Naive thymus-derived CD8-positive, alpha-beta T cell (primary cell): Measurements from ENCODE around the gene N4BP2L2. TPM values are rescaled to one million over a fixed set of nuclear protein-coding genes. Genes with fewer than 3 reads are reported as not detected.

Experiments
- ATAC-seq, 2 donors: fragments of 150-1000 bp; cut with Tn5 transposase in 1 of 2; sonication (Bioruptor Pico), chemical (Tn5 transposase) in 1 of 2; 1 replicate in 1 of 2; 2 replicates in 1 of 2; pipeline ENCODE4 v1.10.0; 2021; ENCODE audit warnings: mild to moderate bottlenecking in 2 of 2, moderate library complexity in 2 of 2
- POLR2A ChIA-PET: fragments of 350-600 bp; sonication (Branson Sonifier 250); formaldehyde crosslinking; loops from one replicate; lab custom pipeline; 2021; ENCODE audit warnings: antibody characterized with exemption; lab: Charles Lee
- DNase-seq, 10 donors: peaks; one replicate each; pipeline versions ENCODE4 v3.0.0 to v3.0.0-alpha.2; 2020 to 2022
- H3K27ac Mint-ChIP-seq, 10 donors: one replicate each; pipeline ENCODE4 v1.8.0; 2020 to 2022; ENCODE audit warnings: mild to moderate bottlenecking in 10 of 10, mixed read lengths in 10 of 10, moderate library complexity in 4 of 10, inconsistent platforms in 1 of 10
- H3K27me3 Mint-ChIP-seq, 5 donors: one replicate each; pipeline ENCODE4 v1.8.0; 2021 to 2022; ENCODE audit warnings: mixed read lengths in 5 of 5
- H3K36me3 Mint-ChIP-seq, 3 donors: one replicate each; pipeline ENCODE4 v1.8.0; 2020 to 2022; ENCODE audit warnings: mixed read lengths in 3 of 3, mild to moderate bottlenecking in 2 of 3, inconsistent platforms in 1 of 3
- H3K4me1 Mint-ChIP-seq, 4 donors: one replicate each; pipeline ENCODE4 v1.8.0; 2021 to 2022; ENCODE audit warnings: mixed read lengths in 4 of 4
- H3K4me3 Mint-ChIP-seq, 10 donors: one replicate each; pipeline ENCODE4 v1.8.0; 2020 to 2022; ENCODE audit warnings: mild to moderate bottlenecking in 10 of 10, mixed read lengths in 10 of 10, moderate library complexity in 6 of 10, inconsistent platforms in 1 of 10
- H3K9me3 Mint-ChIP-seq, 9 donors: one replicate each; pipeline ENCODE4 v1.8.0; 2020 to 2022; ENCODE audit warnings: mixed read lengths in 9 of 9, mild to moderate bottlenecking in 3 of 9, inconsistent platforms in 1 of 9, moderate library complexity in 1 of 9
- polyA plus RNA-seq, 3 donors: library from polyadenylated mRNA; unstranded; fragments of 300-500 nt; fragmentation: Illumina TruSeq; gene quantifications; one replicate each; pipeline ENCODE4 v1.2.3, GENCODE V29; 2021
- total RNA-seq, 8 experiments: library from RNA in 2 of 8; stranded (reverse) in 2 of 8; gene quantifications; one replicate each; pipeline ENCODE4 v1.2.3 and lab custom pipeline; 2021 to 2026

The N4BP2L2 gene
- total and polyA plus RNA-seq, 5 experiments from 2014 or later = 126 to 395 (median 186) TPM

GRCh38 chr13:32429433-32429909 lies 109.1 kb downstream of the N4BP2L2 start:
- Mint-ChIP-seq H3K27ac (peak overlapping the region; percentile 58 to 100 (median 96)), H3K4me3 (peak overlapping the region in 2 of 10 donors; percentile 47 to 93)

DNA sequence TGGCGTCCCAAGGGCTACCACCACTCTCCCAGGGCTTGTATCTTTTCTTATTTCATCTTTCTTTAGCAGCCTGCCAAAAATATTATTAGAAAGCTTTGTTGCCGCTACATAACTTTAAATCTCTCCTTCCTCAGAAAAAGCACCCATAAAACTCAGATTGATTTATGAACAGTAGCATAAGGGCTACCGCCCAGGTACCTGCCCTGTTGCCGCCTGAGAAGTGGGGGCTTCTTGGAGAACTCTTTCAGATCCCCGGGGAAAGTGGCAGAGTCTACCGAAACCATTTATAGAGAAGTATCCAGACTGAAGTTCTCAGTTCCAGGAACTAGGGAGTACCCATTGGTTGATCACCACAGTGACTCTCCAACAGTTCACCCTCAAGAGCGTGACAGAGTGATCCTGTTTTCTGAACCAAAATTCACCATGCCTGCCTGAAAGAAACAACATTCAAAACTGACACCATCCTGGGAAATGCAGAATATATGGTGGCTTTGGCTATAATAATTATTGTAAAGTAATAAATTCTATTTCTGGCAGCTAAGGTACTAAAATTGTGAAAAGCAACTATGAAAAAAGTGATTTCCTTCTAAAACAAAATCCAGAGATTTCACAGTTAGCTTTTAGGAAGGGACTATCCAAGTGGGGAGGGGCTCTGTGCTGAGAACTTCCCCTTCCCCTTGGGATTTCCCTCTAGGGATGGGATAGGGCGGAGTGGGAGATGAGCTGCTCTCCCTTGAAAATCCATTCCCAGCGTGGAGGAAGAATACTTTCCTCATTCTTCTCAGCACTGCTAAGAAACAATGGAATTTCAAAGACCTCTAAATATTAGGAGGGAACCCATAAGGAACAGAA lies 109.8 kb downstream of the N4BP2L2 start:
- peak overlapping the region; percentile 89 to 98 (median 94) for H3K4me3 Mint-ChIP-seq
- no peaks in the 10 kb centered on the region for H3K9me3 Mint-ChIP-seq
- ATAC-seq = no peak
- POLR2A ChIA-PET = interaction anchor here (0.5 to 4.7 kb wide), 10 partner anchors 9 to 212 kb away, joined by 3 to 58 read pairs (median 4); partner anchors contain the start of genes BRCA2, N4BP2L2, PDS5B and ZAR1L
- H3K4me1 Mint-ChIP-seq = peaks cover 28 to 45% (median 39%) of the 10 kb centered on the region in 4 donors
- no peaks in the 10 kb centered on the region for H3K27me3 Mint-ChIP-seq
- DNase-seq = no peak
- peak overlapping the region; percentile 96 to 100 (median 99) for H3K27ac Mint-ChIP-seq
- peaks cover 0 to 8% (median 2%) of the 10 kb centered on the region in 3 donors for H3K36me3 Mint-ChIP-seq

More at GRCh38 chr13:32429433-32429909, 109.1 kb downstream of the N4BP2L2 start:
- H3K36me3 Mint-ChIP-seq = peaks cover 0 to 3% (median 0%) of the 10 kb centered on the region in 3 donors
- ATAC-seq (no peak), DNase-seq (no peak)
- POLR2A ChIA-PET = interaction anchor here (0.5 to 4.7 kb wide), 4 partner anchors 8 to 212 kb away, joined by 3 to 58 read pairs (median 4); partner anchors contain the start of genes BRCA2, PDS5B and ZAR1L
- H3K9me3 Mint-ChIP-seq = no peaks in the 10 kb centered on the region
- peaks cover 23 to 38% (median 33%) of the 10 kb centered on the region in 4 donors for H3K4me1 Mint-ChIP-seq
- no peaks in the 10 kb centered on the region for H3K27me3 Mint-ChIP-seq

GRCh38 chr13:32427852-32428580 lies 110.6 kb downstream of the N4BP2L2 start, which contains the start of gene N4BP2L1:
N4BP2L1 (minus strand) TSS chr13:32428130; CDS start chr13:32428082, 48 bp downstream.
- ATAC-seq = peak; percentile 66 to 70
- Mint-ChIP-seq H3K4me3 (peak within 1 kb of the TSS; percentile 89 to 99 (median 95)), H3K27me3 (no peaks in the 10 kb centered on the region), H3K4me1 (peaks cover 33 to 53% (median 46%) of the 10 kb centered on the region in 4 donors), H3K36me3 (peaks cover 0 to 14% (median 6%) of the 10 kb centered on the region in 3 donors), H3K9me3 (no peaks in the 10 kb centered on the region), H3K27ac (peak within 1 kb of the TSS; percentile 97 to 100 (median 99))
- DNase-seq = peak; percentile 73 to 92 (median 84)
- POLR2A ChIA-PET = interaction anchor here (0.7 to 4.7 kb wide), 10 partner anchors 10 to 1113 kb away, joined by 3 to 58 read pairs (median 4); partner anchors contain the start of genes BRCA2, N4BP2L2, PDS5B and ZAR1L

DNA sequence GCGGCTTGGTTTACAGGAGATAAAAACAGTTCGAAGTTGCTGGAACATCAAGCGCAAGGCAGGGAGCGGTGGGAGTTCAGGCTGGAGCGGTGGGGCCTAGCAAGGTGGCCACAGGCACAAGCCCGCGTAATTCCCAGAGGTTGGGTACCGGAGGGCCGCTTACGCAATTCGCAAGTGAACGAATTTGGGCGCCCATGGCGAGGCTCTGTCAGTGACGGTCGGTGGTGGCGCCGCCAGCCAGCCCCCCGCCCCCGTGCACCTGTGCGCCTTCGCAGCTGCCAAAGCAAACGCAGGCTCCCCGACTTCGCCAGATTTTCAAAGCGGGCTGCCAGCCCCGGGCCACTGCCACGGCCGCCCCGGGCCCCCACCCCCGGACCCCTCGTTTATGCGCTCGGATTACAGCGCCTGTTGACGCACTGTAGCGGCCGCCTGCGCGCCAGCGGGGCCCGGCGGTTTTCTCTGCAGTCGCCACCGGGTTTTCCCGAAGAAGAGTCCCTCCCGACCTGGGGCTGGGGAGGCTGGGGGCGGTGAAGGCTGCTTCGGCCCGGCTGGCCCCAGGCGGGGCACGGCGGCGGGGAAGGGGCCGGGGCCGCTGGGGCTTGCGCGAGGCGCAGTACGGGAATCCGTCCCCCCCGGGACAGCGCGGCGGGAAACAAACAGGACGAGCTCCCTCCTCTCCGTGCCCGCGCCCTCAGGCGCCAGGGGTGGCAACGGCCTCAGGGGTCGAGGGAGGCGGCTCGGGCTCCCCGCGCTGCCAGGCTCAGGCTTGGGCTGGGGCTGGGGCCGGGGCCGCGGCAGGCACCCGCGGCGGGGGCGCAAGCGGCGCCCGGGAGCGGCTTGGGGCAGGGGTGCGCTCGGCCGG lies 111.4 kb downstream of the N4BP2L2 start:
- Mint-ChIP-seq H3K9me3 (no peaks in the 10 kb centered on the region), H3K4me3 (peak overlapping the region; percentile 88 to 99 (median 94)), H3K36me3 (peaks cover 0 to 20% (median 8%) of the 10 kb centered on the region in 3 donors), H3K27me3 (no peaks in the 10 kb centered on the region), H3K4me1 (peaks cover 37 to 59% (median 52%) of the 10 kb centered on the region in 4 donors), H3K27ac (peak overlapping the region; percentile 94 to 99 (median 98))
- ATAC-seq (peak; percentile 41 to 52), DNase-seq (peak; percentile 53 to 82 (median 70))
- POLR2A ChIA-PET = interaction anchor here (0.9 to 4.7 kb wide), 10 partner anchors 36 to 1116 kb away, joined by 3 to 58 read pairs (median 4); partner anchors contain the start of genes BRCA2, N4BP2L2, PDS5B and ZAR1L

DNA sequence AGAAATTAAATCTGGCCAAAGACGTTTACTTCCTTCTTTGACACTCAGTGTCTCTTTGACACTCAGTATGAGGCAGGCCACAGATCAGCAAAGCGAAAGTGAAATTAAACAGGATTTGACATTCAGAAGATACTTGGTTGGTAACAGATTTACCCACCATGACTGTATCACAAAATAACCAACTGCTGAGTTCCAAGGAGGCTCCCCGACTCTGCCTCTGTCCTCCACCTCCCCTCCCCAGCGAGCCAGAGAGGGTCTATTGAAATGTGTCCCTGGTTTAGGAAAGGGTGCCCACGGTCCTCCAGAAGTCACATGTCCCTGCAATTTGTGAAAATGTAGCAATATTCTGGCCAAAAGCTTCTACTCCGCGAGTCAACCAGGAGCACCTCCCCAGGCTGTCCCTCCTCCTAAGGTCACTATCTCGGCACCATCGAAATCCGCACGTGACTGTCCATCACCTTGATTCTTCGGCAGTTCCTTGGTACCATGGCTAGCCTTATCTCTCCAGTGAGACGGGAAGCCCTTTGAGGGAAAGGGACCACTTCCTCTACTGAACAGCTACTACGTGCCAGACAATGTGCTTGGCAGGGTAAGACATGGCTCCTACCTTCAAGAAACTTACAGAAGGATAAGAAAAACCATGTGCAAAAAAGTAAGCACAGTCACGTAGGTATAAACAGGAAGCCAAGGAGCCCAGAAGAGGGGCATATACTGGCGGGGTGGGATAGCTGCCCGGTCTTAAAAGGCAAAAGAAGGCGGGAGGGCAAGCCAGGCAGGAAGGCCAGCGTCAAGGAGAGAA lies 112.2 kb downstream of the N4BP2L2 start:
- Mint-ChIP-seq H3K27me3 (no peaks in the 10 kb centered on the region), H3K36me3 (peaks cover 0 to 25% (median 8%) of the 10 kb centered on the region in 3 donors), H3K27ac (peak overlapping the region; percentile 94 to 99 (median 98)), H3K9me3 (no peaks in the 10 kb centered on the region), H3K4me1 (peaks cover 38 to 60% (median 53%) of the 10 kb centered on the region in 4 donors), H3K4me3 (peak overlapping the region; percentile 83 to 99 (median 94))
- peak; percentile 47 to 49 for ATAC-seq
- DNase-seq = peak in 9 of 10 donors; percentile 6 to 74 (median 54)
- POLR2A ChIA-PET = interaction anchor here (0.9 to 4.7 kb wide), 6 partner anchors 41 to 1117 kb away, joined by 3 to 58 read pairs (median 4); partner anchors contain the start of genes BRCA2, N4BP2L2, PDS5B and ZAR1L

GRCh38 chr13:32425158-32425557 lies 113.4 kb downstream of the N4BP2L2 start:
- POLR2A ChIA-PET = interaction anchor here (4.7 kb wide), 1 partner anchor 111 kb away, joined by 58 read pairs; the partner anchor contains the start of genes BRCA2 and ZAR1L
- Mint-ChIP-seq H3K4me1 (peaks cover 37 to 57% (median 51%) of the 10 kb centered on the region in 4 donors), H3K36me3 (peaks cover 7 to 34% (median 10%) of the 10 kb centered on the region in 3 donors)

DNA sequence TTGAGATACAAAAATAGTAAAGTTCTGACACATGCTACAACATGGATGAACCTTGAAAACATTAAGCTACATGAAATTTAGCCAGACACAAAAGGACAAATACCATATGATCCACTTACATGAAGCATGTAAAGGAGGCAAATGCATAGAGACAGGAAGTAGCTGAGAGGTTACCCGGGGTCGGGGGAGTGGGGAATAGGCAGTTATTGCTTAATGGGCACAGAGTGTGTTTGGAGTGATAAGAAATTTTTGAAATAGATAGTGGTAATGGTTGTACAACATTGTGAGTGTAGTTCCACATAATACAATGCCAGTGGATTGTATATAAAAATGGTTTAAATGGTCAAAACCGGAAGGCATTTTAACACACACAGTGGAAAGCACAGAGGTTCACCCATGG lies 115.0 kb downstream of the N4BP2L2 start:
- peaks cover 15 to 47% (median 24%) of the 10 kb centered on the region in 3 donors for H3K36me3 Mint-ChIP-seq
- no peak for DNase-seq
- H3K27ac Mint-ChIP-seq = peak overlapping the region in 6 of 10 donors; percentile 28 to 68 (median 57)
- POLR2A ChIA-PET = interaction anchor here (0.9 kb wide), 1 partner anchor 109 kb away, joined by 3 read pairs; the partner anchor contains the start of genes BRCA2 and ZAR1L
- ATAC-seq = no peak
- H3K4me3 Mint-ChIP-seq = peak overlapping the region in 4 of 10 donors; percentile 4 to 47 (median 7)
- H3K27me3 Mint-ChIP-seq = no peaks in the 10 kb centered on the region
- peaks cover 33 to 54% (median 45%) of the 10 kb centered on the region in 4 donors for H3K4me1 Mint-ChIP-seq
- peaks cover 0 to 8% (median 3%) of the 10 kb centered on the region in 9 donors for H3K9me3 Mint-ChIP-seq

More at GRCh38 chr13:32425158-32425557, 113.4 kb downstream of the N4BP2L2 start:
- peak overlapping the region; percentile 52 to 95 (median 76) for H3K4me3 Mint-ChIP-seq
- DNase-seq (no peak), ATAC-seq (no peak)
- peak overlapping the region; percentile 65 to 99 (median 92) for H3K27ac Mint-ChIP-seq
- peaks cover 0 to 1% (median 0%) of the 10 kb centered on the region in 9 donors for H3K9me3 Mint-ChIP-seq
- no peaks in the 10 kb centered on the region for H3K27me3 Mint-ChIP-seq

- Mint-ChIP-seq H3K27ac (peak overlapping the region in 2 of 10 donors; percentile 18 to 43), H3K4me1 (peaks cover 25 to 47% (median 30%) of the 10 kb centered on the region in 4 donors), H3K9me3 (peaks cover 0 to 11% (median 3%) of the 10 kb centered on the region in 9 donors), H3K36me3 (peaks cover 15 to 51% (median 32%) of the 10 kb centered on the region in 3 donors), H3K27me3 (no peaks in the 10 kb centered on the region), H3K4me3 (no peak overlapping the region)
- POLR2A ChIA-PET = no interaction called here
- DNase-seq (no peak), ATAC-seq (no peak)
Observed at GRCh38 chr13:32419862-32420261, 118.7 kb downstream of the N4BP2L2 start.

DNA sequence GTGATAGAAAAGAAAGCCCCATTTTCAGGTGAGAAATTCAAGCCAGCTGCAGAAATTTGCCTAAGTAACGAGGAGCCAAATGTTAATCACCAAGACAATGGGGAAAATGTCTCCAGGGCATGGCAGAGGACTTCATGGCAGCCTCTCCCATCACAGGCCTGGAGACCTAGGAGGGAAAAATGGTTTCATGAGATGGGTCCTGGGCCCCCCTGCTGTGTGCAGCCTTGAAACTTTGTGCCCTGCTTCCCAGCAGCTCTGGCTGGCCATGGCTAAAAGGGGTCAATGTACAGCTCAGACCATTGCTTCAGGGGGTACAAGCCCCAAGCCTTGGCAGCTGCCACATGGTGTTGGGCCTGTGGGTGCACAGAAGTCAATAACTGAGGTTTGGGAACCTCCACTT lies 120.6 kb downstream of the N4BP2L2 start:
- ATAC-seq = no peak
- no peak overlapping the region for H3K4me3 Mint-ChIP-seq
- H3K36me3 Mint-ChIP-seq = peaks cover 15 to 41% (median 26%) of the 10 kb centered on the region in 3 donors

DNA sequence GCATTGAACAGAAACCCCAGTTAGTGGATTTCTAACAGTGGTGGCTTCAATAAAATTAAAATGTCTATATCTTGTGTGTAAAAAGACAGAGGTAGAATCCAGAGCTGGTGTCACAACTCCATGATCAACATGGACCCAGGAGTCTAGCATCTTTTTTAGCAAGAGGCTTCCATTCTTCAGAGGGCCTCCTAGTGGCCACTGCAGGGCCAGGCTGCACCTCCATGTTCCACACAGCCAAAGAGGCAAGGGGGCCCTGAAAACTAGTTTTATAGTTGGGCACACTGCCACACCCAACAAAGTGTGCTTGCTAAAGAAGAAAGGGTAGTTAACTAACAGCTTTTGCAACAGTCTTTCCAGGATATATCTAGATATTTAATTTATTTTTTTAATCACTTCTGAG lies 123.6 kb downstream of the N4BP2L2 start:
- H3K36me3 Mint-ChIP-seq = peaks cover 7 to 27% (median 20%) of the 10 kb centered on the region in 3 donors
- DNase-seq = peak in 1 of 10 donors; percentile 21
- peaks cover 0 to 9% (median 3%) of the 10 kb centered on the region in 9 donors for H3K9me3 Mint-ChIP-seq
- peak overlapping the region in 2 of 10 donors; percentile 11 to 32 for H3K27ac Mint-ChIP-seq
- peaks cover 10 to 25% (median 16%) of the 10 kb centered on the region in 4 donors for H3K4me1 Mint-ChIP-seq
- peak; percentile 60 to 72 for ATAC-seq
- H3K27me3 Mint-ChIP-seq = no peaks in the 10 kb centered on the region
- POLR2A ChIA-PET = interaction anchor here (0.6 kb wide), 1 partner anchor 123 kb away, joined by 5 read pairs; no protein-coding TSS in a partner anchor
- no peak overlapping the region for H3K4me3 Mint-ChIP-seq

More for the DNA sequence above, 120.6 kb downstream of the N4BP2L2 start:
- peaks cover 0 to 11% (median 3%) of the 10 kb centered on the region in 9 donors for H3K9me3 Mint-ChIP-seq
- H3K4me1 Mint-ChIP-seq = peaks cover 11 to 32% (median 17%) of the 10 kb centered on the region in 4 donors
- peak overlapping the region in 2 of 10 donors; percentile 15 to 40 for H3K27ac Mint-ChIP-seq
- DNase-seq = no peak
- H3K27me3 Mint-ChIP-seq = no peaks in the 10 kb centered on the region
- POLR2A ChIA-PET = no interaction called here
